OCI-LY1 (cell line): Measurements from ENCODE around the gene ADGRF1.

ENCODE experiments used
- H2AFZ ChIP-seq: fragments of 200-600 bp; sonication (generic), shearing (Covaris generic); 2 replicates; pipeline ENCODE4 v1.6.0; 2014; ENCODE audit warnings: antibody characterized with exemption, mild to moderate bottlenecking, low read length
- H3F3A ChIP-seq: fragments of 200-600 bp; sonication (generic), shearing (Covaris generic); 2 replicates; pipeline ENCODE4 v1.6.0; 2014; ENCODE audit warnings: mild to moderate bottlenecking, antibody characterized with exemption, low read length, moderate library complexity; ENCODE audit not compliant: insufficient read depth
- H3K27ac ChIP-seq: fragments of 200-600 bp; sonication (generic); 2 replicates; pipeline ENCODE4 v1.5.1; 2014; ENCODE audit warnings: low read length, mixed run types, mild to moderate bottlenecking, low read depth; ENCODE audit not compliant: poor library complexity, severe bottlenecking
- H3K27me3 ChIP-seq: fragments of 200-600 bp; sonication (generic); 2 replicates; pipeline ENCODE4 v1.6.0; 2014; ENCODE audit warnings: antibody characterized with exemption, mild to moderate bottlenecking, low read length, moderate library complexity; ENCODE audit not compliant: insufficient read depth
- H3K36me3 ChIP-seq: fragments of 200-600 bp; sonication (generic); 2 replicates; pipeline ENCODE4 v1.6.1; 2014; ENCODE audit warnings: mild to moderate bottlenecking, antibody characterized with exemption, low read length, moderate library complexity, mixed read lengths; ENCODE audit not compliant: insufficient read depth
- H3K4me1 ChIP-seq: fragments of 200-600 bp; sonication (generic); 2 replicates; pipeline ENCODE4 v1.5.1; 2014; ENCODE audit warnings: mild to moderate bottlenecking, low read length, moderate library complexity; ENCODE audit not compliant: insufficient read depth, severe bottlenecking
- H3K4me2 ChIP-seq: fragments of 200-600 bp; sonication (generic), shearing (Covaris generic); 2 replicates; pipeline ENCODE4 v1.6.1; 2014; ENCODE audit warnings: low read length
- H3K4me3 ChIP-seq: fragments of 200-600 bp; sonication (generic); 2 replicates; pipeline ENCODE4 v1.5.1; 2014; ENCODE audit warnings: low read length, low read depth, mild to moderate bottlenecking, mixed read lengths; ENCODE audit not compliant: poor library complexity, severe bottlenecking
- H3K79me2 ChIP-seq: fragments of 200-600 bp; shearing (Covaris generic); 2 replicates; pipeline ENCODE4 v1.6.1; 2016; ENCODE audit warnings: mixed run types, low read length, mixed read lengths; ENCODE audit not compliant: insufficient read depth
- H3K9ac ChIP-seq: fragments of 200-600 bp; sonication (generic), shearing (Covaris generic); 2 replicates; pipeline ENCODE4 v1.6.1; 2014; ENCODE audit warnings: mild to moderate bottlenecking, low read length, mixed read lengths
- H3K9me2 ChIP-seq: fragments of 200-600 bp; sonication (generic), shearing (Covaris generic); 2 replicates; pipeline ENCODE4 v1.6.1; 2014; ENCODE audit warnings: low read depth, mild to moderate bottlenecking, low read length, mixed read lengths
- H3K9me3 ChIP-seq: fragments of 200-600 bp; shearing (Covaris generic); 2 replicates; pipeline ENCODE4 v1.6.1; 2014; ENCODE audit warnings: low read length, mixed read lengths
- H4K20me1 ChIP-seq: fragments of 200-600 bp; sonication (generic), shearing (Covaris generic); 2 replicates; pipeline ENCODE4 v1.6.0; 2016; ENCODE audit warnings: mild to moderate bottlenecking, low read length; ENCODE audit not compliant: insufficient read depth
- CTCF ChIP-seq: fragments of 200-600 bp; sonication (generic), shearing (Covaris generic); IDR thresholded peaks from 2 replicates; pipeline ENCODE4 v1.5.1; 2017; ENCODE audit warnings: mild to moderate bottlenecking, antibody characterized with exemption, low read length, moderate library complexity, mixed read lengths
- EZH2 ChIP-seq: fragments of 200-600 bp; sonication (generic), shearing (Covaris generic); IDR thresholded peaks from 2 replicates; pipeline ENCODE4 v1.8.0; 2017; ENCODE audit warnings: borderline replicate concordance, mixed run types, mild to moderate bottlenecking, antibody characterized with exemption, low read length, moderate library complexity, mixed read lengths

ADGRF1 gene

GRCh38 chr6:46985943-46986342, 56.2 kb downstream of the ADGRF1 start:
- no peak overlapping the region for H3K27ac ChIP-seq
- H4K20me1 ChIP-seq = no peaks in the 10 kb centered on the region
- no peaks in the 10 kb centered on the region for H3K27me3 ChIP-seq
- no peaks in the 10 kb centered on the region for H3K9me2 ChIP-seq
- no peaks in the 10 kb centered on the region for H3K9me3 ChIP-seq
- H3K4me1 ChIP-seq = no peaks in the 10 kb centered on the region
- no peaks in the 10 kb centered on the region for H3K36me3 ChIP-seq
- no peak overlapping the region for H3K9ac ChIP-seq
- H3K4me3 ChIP-seq = no peak overlapping the region
- H3K4me2 ChIP-seq = no peak overlapping the region
- no peaks in the 10 kb centered on the region for H3F3A ChIP-seq
- H3K79me2 ChIP-seq = no peaks in the 10 kb centered on the region
- TF ChIP-seq EZH2 (no peak), CTCF (no peak)
- H2AFZ ChIP-seq = no peak overlapping the region

GRCh38 chr6:46983007-46983411, 59.1 kb downstream of the ADGRF1 start:
- Histone ChIP-seq H3K79me2 (no peaks in the 10 kb centered on the region), H2AFZ (no peak overlapping the region), H3K9ac (no peak overlapping the region), H3K4me3 (no peak overlapping the region), H3K27ac (no peak overlapping the region), H4K20me1 (no peaks in the 10 kb centered on the region), H3K4me2 (no peak overlapping the region), H3K9me2 (no peaks in the 10 kb centered on the region), H3K4me1 (no peaks in the 10 kb centered on the region), H3K9me3 (no peaks in the 10 kb centered on the region), H3F3A (no peaks in the 10 kb centered on the region), H3K36me3 (no peaks in the 10 kb centered on the region), H3K27me3 (no peaks in the 10 kb centered on the region)
- TF ChIP-seq CTCF = no peak
- no peak for TF ChIP-seq EZH2

DNA sequence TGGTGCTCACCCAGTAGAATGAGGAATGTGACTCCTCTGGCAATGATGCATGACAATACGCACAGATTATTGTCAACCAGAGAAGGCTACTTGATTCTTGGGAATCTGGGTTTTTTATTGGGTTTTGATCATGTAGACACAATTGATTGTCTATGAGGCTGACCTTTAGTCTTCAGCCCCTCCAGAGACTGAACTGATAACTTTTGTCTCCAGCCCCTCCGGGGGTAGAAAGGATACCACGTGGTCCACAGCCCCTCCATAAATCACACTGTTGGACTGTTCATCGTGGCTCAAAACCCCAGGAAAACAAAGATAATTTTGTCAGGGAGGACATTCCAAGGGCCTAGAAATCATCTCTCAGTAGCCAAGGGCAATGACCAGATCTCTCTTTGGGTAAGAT, 62.9 kb downstream of the ADGRF1 start:
- H4K20me1 ChIP-seq = no peaks in the 10 kb centered on the region
- H3K36me3 ChIP-seq = no peaks in the 10 kb centered on the region
- H3K9ac ChIP-seq = no peak overlapping the region
- H3K9me2 ChIP-seq = no peaks in the 10 kb centered on the region
- H2AFZ ChIP-seq = no peak overlapping the region
- no peak overlapping the region for H3K4me3 ChIP-seq
- TF ChIP-seq CTCF (no peak), EZH2 (no peak)
- no peaks in the 10 kb centered on the region for H3K79me2 ChIP-seq
- H3K4me1 ChIP-seq = no peaks in the 10 kb centered on the region
- no peak overlapping the region for H3K27ac ChIP-seq
- H3K27me3 ChIP-seq = no peaks in the 10 kb centered on the region
- H3K9me3 ChIP-seq = no peaks in the 10 kb centered on the region
- H3K4me2 ChIP-seq = no peak overlapping the region
- H3F3A ChIP-seq = no peaks in the 10 kb centered on the region
